NCI-H1092 treated with DMSO at 0.1 percent for 48 hours (cell line): ENCODE results near the gene ACOT2.

ENCODE experiments used
- DNase-seq: peaks from one replicate; lab custom pipeline; 2025; lab: John Stamatoyannopoulos, UW

ACOT2 gene

DNA sequence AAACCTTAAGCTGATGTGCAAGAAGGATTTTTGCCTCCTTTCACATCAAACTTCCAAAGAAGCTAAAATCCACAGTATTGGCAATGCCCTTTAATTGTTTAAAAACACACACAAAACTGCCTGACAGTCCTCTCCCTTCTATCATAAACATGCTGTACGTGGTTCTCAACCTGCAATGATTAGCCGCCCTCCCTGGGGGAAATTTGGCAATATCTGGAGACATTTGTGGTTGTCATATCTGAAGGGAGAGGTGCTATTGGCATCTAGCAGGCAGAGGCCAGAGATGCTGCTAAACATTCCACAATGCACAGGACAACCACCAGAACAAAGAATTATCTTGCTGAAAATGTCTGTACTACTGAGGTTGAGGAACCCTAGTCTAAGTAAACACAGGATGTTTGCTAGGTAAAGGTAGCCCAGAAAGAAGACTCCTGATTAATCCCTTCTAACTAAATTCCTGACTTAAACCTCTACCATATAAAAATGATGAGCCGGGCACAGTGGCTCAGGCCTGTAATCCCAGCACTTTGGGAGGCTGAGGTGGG is 44.5 kb downstream of the ACOT2 start:
- DNase-seq: no peak

DNA sequence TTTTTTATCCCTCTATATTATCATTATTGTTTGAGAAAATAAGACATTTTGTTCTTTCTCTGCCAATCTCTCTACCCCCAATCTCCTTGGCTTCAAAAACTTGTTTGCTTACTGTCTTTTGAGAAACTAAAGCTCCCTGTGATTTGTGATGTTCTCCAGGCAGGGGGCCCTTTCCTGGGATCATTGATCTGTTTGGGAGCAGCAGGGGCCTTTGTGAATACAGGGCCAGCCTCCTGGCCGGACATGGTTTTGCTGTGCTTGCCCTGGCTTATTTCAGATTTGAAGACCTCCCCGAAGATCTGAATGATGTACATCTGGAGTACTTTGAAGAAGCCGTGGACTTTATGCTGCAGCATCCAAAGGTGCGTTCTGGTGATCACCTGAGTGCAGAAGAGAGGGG is 47.8 kb downstream of the ACOT2 start:
- DNase-seq: no peak

DNA sequence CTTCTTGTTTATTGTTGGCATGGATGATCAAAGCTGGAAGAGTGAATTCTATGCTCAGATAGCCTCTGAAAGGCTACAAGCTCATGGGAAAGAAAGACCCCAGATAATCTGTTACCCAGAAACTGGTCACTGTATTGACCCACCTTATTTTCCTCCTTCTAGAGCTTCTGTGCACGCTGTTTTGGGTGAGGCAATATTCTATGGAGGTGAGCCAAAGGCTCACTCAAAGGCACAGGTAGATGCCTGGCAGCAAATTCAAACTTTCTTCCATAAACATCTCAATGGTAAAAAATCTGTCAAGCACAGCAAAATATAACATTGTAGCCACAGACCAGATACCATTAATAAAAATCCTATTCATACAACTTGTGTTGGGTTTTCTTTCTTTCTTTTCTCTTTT is 50.5 kb downstream of the ACOT2 start:
- no peak for DNase-seq

DNA sequence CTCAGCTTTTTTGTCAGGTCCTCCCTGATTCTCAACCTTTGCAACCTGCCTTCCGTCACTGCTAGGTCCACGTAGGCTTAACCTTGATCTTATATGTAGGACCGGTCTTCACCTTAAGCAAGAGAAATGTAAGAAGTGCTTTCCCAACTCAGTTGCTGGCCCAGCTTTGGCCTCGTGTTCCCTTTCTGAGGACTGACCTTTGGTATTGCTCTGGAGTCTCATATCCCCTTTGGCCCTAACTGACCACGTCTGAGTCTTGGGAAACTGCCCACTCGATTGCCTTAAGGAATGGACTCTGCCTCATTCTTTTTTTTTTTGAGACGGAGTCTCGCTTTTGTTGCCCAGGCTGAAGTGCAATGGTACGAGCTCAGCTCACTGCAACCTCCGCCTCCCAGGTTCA is 51.3 kb downstream of the ACOT2 start:
- DNase-seq: no peak

DNA sequence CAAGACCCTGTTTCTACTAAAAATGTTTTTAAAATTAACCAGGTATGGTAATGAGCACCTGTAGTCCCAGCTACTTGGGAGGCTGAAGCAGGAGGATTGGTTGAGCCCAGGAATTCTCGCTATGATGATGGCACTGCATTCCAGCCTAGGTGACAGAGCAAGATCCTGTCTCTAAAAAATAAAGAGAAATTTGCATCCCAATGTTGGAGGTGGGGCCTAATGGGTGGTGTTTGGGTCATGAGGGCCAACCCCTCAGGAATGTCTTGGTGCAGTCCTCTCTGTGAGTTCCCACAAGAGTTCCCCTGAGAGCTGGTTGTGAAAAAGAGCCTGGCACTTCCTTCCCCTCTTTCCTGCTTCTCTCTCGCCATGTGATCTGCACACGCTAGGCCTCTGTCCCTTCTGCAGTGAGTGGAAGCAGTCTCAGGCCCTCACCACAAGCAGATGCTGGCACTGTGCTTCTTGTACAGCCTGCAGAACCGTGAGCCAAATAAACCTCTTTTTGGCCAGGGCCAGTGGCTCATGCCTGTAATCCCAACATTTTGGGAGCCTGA is 54.6 kb downstream of the ACOT2 start:
- no peak for DNase-seq
